22Rv1 (cell line): Measurements from ENCODE around the gene MRPL22.
"Not testable (repeated sequence)": the region's sequence is repeated elsewhere in the genome, so short reads cannot be mapped to it uniquely, and the experiment has no call there.

Source experiments
- H3K27ac ChIP-seq: fragments of 450-650 bp; 2 replicates; pipeline ENCODE4 v1.5.1; 2017
- ZFX ChIP-seq: fragments of 450-650 bp; IDR thresholded peaks from 2 replicates; pipeline ENCODE4 v1.6.1; 2017; ENCODE audit warnings: antibody characterized with exemption, borderline replicate concordance
- TF ChIP-seq, protein P1 (sequence below): fragments of 450-650 bp; IDR thresholded peaks from 2 replicates; pipeline ENCODE4 v1.5.1; 2017; ENCODE audit warnings: mild to moderate bottlenecking

MRPL22 gene

DNA sequence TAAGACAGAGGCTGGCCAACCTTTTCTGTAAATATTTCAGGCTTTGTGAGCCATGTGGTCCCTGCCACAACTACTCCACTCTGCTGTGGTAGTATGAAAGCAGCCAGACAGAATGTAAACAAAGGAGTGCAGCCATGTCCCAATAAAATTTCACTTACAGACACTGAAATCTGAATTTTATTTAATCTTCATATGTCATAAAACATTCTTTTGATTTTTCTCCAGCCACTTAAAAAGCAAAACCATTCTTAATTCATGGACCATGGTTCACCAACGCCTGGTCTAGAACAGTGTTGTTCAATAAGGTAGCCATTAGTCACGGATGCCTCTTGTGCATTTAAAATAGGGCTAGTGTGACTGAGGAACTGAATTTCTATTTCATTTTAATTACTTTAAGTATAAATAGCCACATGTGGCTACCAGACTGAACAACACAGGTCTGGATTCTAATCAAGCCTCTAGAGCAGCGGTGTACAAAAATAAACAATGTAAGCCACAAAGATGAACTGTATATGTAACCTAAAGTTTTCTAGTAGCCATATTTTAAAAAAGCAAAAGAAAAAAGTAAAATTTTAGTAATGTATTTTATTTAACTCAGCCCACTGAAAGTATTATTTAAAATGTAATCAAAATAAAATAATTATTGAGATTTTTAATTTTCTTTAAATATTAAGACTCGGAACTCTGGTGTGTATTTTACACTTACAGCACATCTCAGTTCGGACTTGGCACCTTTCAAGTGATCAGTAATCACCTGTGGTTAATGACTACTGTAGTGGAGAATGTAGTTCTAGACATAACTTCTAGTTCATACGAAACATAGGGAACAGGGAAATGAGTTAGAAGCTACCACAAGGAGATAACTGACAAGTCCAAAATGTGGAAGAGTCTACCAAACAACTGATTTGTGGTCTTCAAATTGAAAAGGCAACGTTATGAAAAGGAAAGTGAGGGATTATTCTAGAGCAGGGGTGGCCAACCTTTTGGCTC lies 17.1 kb upstream of the MRPL22 start:
- no peak for TF ChIP-seq ZFX
- TF ChIP-seq, protein P1, sequence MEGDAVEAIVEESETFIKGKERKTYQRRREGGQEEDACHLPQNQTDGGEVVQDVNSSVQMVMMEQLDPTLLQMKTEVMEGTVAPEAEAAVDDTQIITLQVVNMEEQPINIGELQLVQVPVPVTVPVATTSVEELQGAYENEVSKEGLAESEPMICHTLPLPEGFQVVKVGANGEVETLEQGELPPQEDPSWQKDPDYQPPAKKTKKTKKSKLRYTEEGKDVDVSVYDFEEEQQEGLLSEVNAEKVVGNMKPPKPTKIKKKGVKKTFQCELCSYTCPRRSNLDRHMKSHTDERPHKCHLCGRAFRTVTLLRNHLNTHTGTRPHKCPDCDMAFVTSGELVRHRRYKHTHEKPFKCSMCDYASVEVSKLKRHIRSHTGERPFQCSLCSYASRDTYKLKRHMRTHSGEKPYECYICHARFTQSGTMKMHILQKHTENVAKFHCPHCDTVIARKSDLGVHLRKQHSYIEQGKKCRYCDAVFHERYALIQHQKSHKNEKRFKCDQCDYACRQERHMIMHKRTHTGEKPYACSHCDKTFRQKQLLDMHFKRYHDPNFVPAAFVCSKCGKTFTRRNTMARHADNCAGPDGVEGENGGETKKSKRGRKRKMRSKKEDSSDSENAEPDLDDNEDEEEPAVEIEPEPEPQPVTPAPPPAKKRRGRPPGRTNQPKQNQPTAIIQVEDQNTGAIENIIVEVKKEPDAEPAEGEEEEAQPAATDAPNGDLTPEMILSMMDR = no peak
- no peak overlapping the region for H3K27ac ChIP-seq

DNA sequence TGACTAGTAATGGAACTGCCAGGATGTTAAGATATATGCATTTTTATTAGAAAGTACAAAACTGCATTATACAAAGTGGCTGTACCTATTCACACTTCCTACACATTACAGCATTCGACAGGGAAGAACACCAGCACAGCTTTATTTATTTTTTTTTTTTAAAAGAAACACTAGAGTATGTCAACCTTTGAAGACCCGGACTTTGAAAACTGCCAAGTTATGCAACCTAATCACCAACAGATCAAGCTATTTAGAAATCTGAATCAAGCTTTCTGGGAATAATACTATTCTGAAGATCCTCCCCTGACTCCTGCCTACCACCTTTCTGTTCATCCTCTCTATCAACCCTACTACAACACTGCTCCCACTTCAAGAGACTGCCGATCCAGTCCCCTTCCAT lies 7.3 kb upstream of the MRPL22 start:
- TF ChIP-seq, protein P1 = no peak
- no peak for TF ChIP-seq ZFX
- H3K27ac ChIP-seq = no peak overlapping the region

DNA sequence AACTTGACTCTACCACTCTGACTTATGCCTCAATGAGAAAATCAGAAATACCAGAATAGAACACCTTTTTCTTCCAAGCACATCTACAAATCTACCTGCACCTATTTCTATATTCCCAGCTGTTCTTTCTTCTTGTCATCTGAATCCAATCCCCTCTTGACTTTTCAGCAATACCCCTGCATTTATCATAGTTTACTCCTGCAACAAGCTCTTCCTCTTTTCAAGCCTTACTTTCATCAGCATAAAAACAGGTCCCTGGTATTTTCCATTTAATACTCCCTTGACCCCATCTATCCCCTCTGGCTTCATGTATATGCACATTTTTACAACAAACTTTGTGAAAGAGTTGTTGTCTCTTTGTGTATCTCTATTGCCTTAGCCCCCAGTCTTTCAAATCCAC lies 6.0 kb upstream of the MRPL22 start:
- H3K27ac ChIP-seq = no peak overlapping the region
- TF ChIP-seq, protein P1 = no peak
- TF ChIP-seq ZFX = no peak

DNA sequence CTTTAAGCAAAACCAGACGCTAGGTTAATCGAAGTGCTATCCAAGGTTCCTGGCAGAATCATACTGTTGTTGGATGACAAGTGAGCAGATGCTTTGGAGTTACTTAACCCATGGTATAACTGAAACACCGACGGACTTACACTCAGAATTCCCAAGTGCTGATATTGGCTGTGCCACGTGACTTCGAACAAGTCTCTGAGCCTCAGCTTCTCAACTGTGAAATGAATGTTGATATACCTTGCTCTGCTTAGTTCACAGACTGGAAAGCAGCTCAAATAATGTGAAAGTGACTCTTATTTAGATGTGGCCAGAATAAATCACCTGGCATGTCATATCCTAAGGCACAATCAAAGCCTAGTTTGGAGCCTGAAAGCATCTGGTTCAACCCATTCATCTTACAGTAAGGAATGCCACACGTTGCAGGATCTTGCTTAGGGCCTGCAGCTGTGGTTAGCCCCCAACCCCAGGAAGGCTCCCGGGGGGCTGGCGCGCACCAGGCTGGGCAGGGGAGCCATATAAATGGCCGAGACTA lies 3.6 kb upstream of the MRPL22 start:
- no peak for TF ChIP-seq ZFX
- TF ChIP-seq, protein P1 = no peak
- H3K27ac ChIP-seq = peak overlapping the region; percentile 52

DNA sequence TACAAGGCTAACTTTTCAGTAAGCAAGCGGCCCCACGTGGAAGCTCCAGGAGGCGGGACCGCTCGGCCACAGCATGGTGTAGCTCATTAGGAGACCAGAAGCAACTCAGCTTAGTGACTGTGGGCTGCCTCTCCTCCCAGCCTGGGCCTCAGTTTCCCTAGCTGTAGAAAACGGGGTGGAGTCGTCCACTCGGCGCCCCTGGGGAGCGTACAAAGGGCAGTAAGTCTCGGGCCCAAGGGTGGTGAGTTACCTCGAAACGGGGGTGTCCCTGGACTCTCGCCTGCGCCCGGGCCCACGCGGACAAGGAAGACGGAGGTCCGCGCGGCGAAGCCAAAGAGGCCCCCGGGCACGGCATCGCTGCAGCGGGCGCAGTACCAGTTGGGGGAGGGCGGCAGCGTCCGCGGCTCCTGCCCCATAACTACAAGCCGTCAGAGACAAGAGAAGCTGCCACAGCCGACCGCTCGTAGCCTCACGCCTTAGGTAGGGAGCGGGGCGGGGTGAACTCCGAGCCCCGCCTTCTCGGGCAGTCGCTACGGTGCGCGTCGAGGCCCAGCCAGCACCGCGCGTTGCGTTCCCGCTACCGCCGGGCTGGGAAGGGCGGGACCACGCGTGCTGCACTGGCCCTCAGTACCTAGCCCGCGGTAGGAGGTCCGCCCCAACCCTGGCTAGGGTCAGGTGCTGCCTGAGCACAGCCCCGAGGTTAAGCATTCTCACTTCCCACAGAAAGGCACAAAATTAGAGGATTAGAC lies 3.0 kb upstream of the MRPL22 start, which contains the start of gene GEMIN5:
Gene GEMIN5 (minus strand): TSS at position 494 of the 749 bp plus-strand sequence. CDS start 78 bp downstream, at position 416.
- H3K27ac ChIP-seq = peak within 1 kb of the TSS; percentile 52
- no peak for TF ChIP-seq ZFX

DNA sequence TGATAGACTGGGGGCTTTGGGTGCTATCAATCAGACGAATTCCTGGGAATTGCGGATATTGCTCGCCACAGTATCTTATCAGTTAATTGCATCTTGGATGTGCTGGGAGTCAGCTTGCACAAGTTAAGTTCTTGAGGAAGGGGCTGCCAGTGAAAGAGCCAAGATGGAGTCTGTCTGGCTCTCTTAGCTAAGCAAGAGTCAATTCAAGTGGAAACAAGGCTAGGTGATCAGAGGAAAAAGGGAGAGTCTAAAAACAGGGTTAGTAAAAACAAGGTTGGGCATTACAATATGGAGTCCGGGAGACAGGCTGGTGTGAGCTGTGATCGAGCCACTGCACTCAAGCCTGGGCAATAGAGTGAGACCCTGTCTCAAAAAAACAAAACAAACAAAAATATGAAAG lies 1.5 kb upstream of the MRPL22 start:
- not testable (repeated sequence) for H3K27ac ChIP-seq

DNA sequence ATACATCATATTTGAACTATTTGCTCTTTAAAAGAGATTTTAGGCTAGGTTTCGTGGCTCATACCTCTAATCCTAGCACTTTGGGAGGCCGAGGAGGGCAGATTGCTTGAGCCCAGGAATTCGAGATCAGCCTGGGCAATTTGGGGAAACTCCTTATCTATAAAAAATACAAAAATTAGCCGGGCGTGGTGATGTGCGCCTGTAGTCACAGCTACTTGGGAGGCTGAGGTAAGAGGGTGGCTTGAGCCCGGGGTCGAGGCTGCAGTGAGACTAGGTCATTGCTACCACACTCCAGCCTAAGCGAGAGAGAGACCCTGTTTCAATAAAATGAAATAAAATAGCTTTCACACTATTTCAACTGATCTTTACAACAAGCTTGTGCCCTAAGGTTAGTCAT lies 500 bp upstream of the MRPL22 start:
- peak overlapping the region; percentile 78 for H3K27ac ChIP-seq
- TF ChIP-seq, protein P1 = no peak
- no peak for TF ChIP-seq ZFX

DNA sequence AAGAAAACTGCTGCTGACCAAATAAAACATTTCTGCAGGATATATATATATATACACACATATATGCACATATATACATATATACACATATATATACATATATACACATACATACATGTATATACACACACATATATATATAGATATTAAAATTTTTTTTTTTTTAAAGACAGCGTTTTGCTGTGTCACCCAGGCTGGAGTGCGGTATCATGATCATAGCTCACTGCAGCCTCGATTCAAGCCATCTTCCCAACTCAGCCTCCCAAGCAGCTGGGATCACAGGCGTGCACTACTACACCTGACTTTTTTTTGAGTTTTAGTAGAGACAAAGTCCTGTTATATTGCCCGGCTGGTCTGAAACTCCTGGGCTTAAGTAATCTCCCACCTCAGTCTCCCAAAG lies 2.7 kb downstream of the MRPL22 start:
- H3K27ac ChIP-seq = no peak overlapping the region
- no peak for TF ChIP-seq ZFX
- TF ChIP-seq, protein P1 = no peak
